ENCODE results near the gene KCNF1. TPM values are rescaled to one million over a fixed set of nuclear protein-coding genes. Genes with fewer than 3 reads are reported as not detected.

The KCNF1 gene
- total and polyA plus RNA-seq, 2 of the 8 experiments (the other 6 are each of a cell fraction or from before 2014, with no cell fraction given): 0.48 to 1.5 TPM

DNA sequence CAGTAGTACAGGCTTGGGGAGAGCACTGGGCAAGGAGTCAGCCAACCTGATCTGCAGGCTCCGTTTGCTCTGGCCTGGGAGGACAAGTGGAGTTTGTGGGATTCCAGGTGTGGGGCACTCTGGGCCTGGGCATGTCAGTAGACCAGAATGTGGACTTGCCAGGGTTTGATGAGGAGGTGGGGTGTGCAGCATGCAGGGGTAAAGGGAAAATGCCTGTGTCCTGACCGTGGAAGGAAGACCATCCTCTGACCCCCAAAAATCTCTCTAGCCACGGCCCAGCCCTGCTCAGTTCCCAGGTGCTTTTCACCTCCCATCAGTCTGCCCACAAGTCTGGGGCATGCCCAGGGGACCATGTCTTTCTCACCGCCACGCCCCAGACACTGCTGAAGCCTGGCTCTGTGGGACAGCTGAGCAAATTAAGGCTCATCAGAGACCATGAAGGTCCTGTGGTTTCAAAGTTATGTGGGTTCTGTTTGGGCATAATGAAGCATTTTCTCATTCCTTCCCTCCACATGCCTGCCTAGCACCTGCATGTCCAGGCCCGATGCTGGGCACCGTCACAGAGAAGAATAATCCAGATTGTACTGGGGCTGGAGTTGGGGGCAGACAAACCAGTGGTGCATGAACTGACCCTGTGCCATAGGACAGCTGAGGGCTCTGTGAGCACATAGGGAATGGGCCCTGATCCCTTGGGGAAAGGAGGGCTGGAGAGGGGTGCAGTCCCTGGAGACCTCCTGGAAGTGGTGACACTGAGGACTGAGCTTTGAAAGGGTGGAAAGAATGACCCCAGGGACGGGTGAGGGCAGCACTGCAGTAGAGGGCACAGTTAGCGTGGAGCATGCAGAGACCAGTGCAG lies 6.5 kb upstream of the KCNF1 start (continued):
- no peak for TF ChIP-seq RXRA (IDR thresholded peaks at IDR 0.05; ENCODE audit: insufficient read depth, low read depth, low read length)
- TF ChIP-seq POLR2AphosphoS5 (IDR thresholded peaks at IDR 0.05; ENCODE audit: low read depth, low read length): no peak
